Pulmonary artery endothelial cell (primary cell): ENCODE measurements around the gene THAP4. TPM values are rescaled to one million over a fixed set of nuclear protein-coding genes. Genes with fewer than 3 reads are reported as not detected.

Source experiments
- DNase-seq: peaks from one replicate; pipeline ENCODE4 v3.0.0-alpha.2; 2011; ENCODE audit warnings: low read depth, low spot score
- total RNA-seq: library from RNA; depleted of rRNA; stranded (reverse); fragments of >200 nt; gene quantifications from 2 replicates; pipeline ENCODE4 v1.2.3, GENCODE V29; 2014

THAP4 gene
- total RNA-seq, 1 donor from 2014 or later: 56.6 TPM

DNA sequence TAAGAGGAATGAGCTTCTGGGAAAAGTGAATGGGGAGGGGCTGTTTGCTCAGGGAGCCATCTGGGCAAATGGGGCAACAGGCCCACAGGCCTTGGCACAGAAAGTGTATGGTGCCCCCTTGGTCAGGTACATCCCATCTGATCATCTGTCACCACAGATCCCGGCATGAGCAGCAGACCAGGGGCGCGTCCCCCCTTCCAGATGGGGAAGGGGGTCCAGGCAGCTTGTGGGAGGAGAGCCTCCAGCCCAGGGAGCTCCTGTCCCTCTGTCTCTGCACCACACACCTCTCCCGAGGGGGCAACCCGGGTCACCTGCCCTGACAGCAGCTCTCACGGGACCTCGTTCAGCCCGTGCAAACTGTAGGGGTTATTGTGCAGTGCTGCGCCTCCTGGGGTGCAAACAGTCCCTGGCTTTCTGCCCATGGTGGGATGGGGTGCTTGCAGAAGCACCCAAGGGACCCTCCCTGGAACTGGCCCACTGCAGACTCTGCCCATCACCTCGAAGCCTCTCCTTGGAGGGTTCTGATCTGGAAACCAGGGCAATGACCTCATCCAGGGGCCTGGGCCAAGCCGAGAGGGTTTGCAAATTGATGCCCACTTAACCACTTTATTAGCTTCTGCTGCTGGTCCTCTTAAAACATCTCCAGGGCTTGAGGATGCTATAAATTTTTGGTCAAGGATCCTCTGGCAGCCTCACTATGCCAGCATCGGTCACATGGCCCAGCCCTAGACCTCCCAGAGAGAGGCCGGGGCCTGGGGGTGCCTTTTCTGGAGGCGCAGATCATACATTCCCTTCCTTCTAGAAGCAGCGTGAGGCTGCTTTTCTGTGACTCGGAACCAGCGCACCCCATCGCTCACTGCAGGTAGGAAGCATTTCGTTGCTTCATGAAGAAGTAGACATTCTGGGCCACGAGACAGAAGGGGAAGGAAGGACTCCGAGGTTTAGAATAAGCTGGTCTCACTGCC, 86.1 kb downstream of the THAP4 start:
- DNase-seq: no peak

GRCh38 chr2:241548451-241548835, 88.5 kb downstream of the THAP4 start:
- DNase-seq: no peak

- DNase-seq: no peak
Measured at GRCh38 chr2:241547781-241548450, 89.0 kb downstream of the THAP4 start.

- DNase-seq: peak; percentile 78
Measured at GRCh38 chr2:241546771-241547498, 90.0 kb downstream of the THAP4 start.

DNA sequence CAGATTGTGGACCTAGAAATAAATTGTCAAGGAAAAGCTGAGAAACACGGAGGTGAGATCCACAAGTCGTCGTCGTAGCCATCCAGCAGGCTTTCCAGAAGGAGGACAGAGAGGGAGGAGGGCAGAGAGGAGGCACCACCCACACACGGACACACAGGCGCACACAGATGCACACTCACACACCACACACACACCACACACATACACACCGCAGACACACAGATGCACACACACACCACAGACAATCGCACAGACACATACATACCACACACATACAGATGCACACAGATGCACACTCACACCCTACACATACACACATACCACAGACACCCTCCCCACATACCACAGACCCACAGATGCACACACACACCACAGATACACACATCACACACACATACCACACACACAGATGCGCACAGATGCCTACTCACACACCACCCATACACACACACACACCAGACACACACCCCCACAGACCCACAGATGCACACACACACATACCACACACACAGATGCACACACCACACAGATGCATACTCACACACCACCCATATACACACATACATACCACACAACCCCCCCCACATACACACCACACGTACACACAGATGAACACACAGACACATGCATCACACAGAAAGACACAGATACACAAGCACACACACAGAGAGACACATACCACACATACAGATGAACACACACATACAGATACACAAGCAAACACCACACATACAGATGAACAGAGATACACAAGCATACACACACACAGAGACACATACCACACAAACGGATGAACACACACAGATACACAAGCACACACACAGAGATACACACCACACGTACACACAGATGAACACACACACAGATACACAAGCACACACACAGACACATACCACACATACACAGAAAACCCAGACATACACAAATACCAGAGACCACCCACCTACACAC, 91.2 kb downstream of the THAP4 start:
- no peak for DNase-seq

- DNase-seq: no peak
Measured at GRCh38 chr2:241545106-241545505, 91.9 kb downstream of the THAP4 start.

DNA sequence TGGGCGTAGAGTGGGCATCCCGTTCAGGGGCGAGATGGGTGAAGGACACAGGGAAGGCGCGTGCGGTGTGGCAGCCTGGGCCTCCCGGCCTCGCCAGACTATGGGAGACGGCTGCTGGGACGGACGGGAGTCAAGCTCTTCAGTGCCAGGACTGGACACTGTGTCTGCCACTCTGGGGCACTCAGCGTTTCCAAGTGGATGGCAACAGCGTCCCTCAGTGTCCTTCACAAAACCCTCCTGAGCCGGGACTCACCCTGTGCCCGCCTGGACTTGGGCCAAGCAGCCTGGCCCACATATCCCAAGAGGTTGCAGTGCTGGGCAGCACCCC, 94.7 kb downstream of the THAP4 start:
- no peak for DNase-seq

- DNase-seq: no peak
Measured at GRCh38 chr2:241541564-241542277, 95.2 kb downstream of the THAP4 start.

- no peak for DNase-seq
Measured at GRCh38 chr2:241540771-241541561, 96.0 kb downstream of the THAP4 start.

DNA sequence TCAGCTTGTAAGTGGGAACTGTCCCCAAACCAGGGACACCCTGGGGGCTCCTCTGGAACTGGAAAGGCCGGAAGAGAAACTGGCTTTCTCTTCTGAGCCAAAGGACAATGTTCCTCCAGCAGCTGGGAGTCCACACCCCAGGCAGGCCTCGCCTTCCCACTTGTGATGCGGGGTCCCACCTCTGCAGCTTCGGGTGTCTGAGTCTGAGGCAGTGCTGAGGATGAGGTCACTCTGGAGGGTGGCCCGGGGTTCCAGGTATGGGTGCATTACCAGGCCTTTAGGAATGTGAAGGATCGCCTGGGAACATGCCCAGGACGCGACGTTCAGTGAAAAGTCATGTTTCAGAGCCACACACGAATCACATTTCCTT, 96.6 kb downstream of the THAP4 start:
- no peak for DNase-seq

- DNase-seq: no peak
Measured at GRCh38 chr2:241539616-241540374, 97.2 kb downstream of the THAP4 start.

- DNase-seq: no peak
Measured at GRCh38 chr2:241538838-241539615, 97.9 kb downstream of the THAP4 start.

GRCh38 chr2:241535871-241536655, 100.9 kb downstream of the THAP4 start:
- DNase-seq: no peak

- no peak for DNase-seq
Measured at GRCh38 chr2:241534701-241535375, 102.1 kb downstream of the THAP4 start.
